Measurements from ENCODE around the gene GAPVD1.

GAPVD1 gene

GRCh38 chr9:125396799-125397198 lies 135.2 kb downstream of the GAPVD1 start:
- H3K36me3 ChIP-seq (ENCODE audit: insufficient read depth) = no peaks in the 10 kb centered on the region
- no peak overlapping the region for H3K27ac ChIP-seq
- TF ChIP-seq CTCF (conservative IDR thresholded peaks at IDR 0.05; ENCODE audit: low read depth, low read length) = no peak
- H3K27me3 ChIP-seq (ENCODE audit: insufficient read depth, low read depth) = no peaks in the 10 kb centered on the region
- H3K4me3 ChIP-seq (IDR thresholded peaks at IDR 0.05; ENCODE audit: insufficient read depth, low read depth, low read length) = no peak overlapping the region
- H3K4me2 ChIP-seq = no peak overlapping the region
- H3K79me2 ChIP-seq (ENCODE audit: insufficient read depth, low read depth) = no peaks in the 10 kb centered on the region
- H2AFZ ChIP-seq (ENCODE audit: low read depth) = no peak overlapping the region
- no peak overlapping the region for H3K9ac ChIP-seq
- H4K20me1 ChIP-seq (ENCODE audit: insufficient read depth) = no peaks in the 10 kb centered on the region
- no peaks in the 10 kb centered on the region for H3K4me1 ChIP-seq (ENCODE audit: low read depth, poor library complexity, severe bottlenecking)

GRCh38 chr9:125397736-125398135 lies 136.1 kb downstream of the GAPVD1 start:
- H3K4me1 ChIP-seq (ENCODE audit: low read depth, poor library complexity, severe bottlenecking) = no peaks in the 10 kb centered on the region
- H3K9ac ChIP-seq = no peak overlapping the region
- TF ChIP-seq CTCF (conservative IDR thresholded peaks at IDR 0.05; ENCODE audit: low read depth, low read length) = no peak
- no peak overlapping the region for H3K27ac ChIP-seq
- no peaks in the 10 kb centered on the region for H4K20me1 ChIP-seq (ENCODE audit: insufficient read depth)
- no peak overlapping the region for H3K4me3 ChIP-seq (IDR thresholded peaks at IDR 0.05; ENCODE audit: insufficient read depth, low read depth, low read length)
- H3K36me3 ChIP-seq (ENCODE audit: insufficient read depth) = no peaks in the 10 kb centered on the region
- H2AFZ ChIP-seq (ENCODE audit: low read depth) = no peak overlapping the region
- H3K79me2 ChIP-seq (ENCODE audit: insufficient read depth, low read depth) = no peaks in the 10 kb centered on the region
- H3K27me3 ChIP-seq (ENCODE audit: insufficient read depth, low read depth) = no peaks in the 10 kb centered on the region
- H3K4me2 ChIP-seq = no peak overlapping the region

GRCh38 chr9:125398243-125398642 lies 136.6 kb downstream of the GAPVD1 start:
- Histone ChIP-seq H3K9ac (no peak overlapping the region), H3K79me2 (ENCODE audit: insufficient read depth, low read depth) (no peaks in the 10 kb centered on the region), H3K4me1 (ENCODE audit: low read depth, poor library complexity, severe bottlenecking) (no peaks in the 10 kb centered on the region), H2AFZ (ENCODE audit: low read depth) (no peak overlapping the region), H3K36me3 (ENCODE audit: insufficient read depth) (no peaks in the 10 kb centered on the region), H3K27me3 (ENCODE audit: insufficient read depth, low read depth) (no peaks in the 10 kb centered on the region), H3K4me2 (no peak overlapping the region), H4K20me1 (ENCODE audit: insufficient read depth) (no peaks in the 10 kb centered on the region), H3K4me3 (IDR thresholded peaks at IDR 0.05; ENCODE audit: insufficient read depth, low read depth, low read length) (no peak overlapping the region), H3K27ac (no peak overlapping the region)
- no peak for TF ChIP-seq CTCF (conservative IDR thresholded peaks at IDR 0.05; ENCODE audit: low read depth, low read length)

- Histone ChIP-seq H3K9ac (no peak overlapping the region), H4K20me1 (ENCODE audit: insufficient read depth) (no peaks in the 10 kb centered on the region)
- no peak for TF ChIP-seq CTCF (conservative IDR thresholded peaks at IDR 0.05; ENCODE audit: low read depth, low read length)
Observed at GRCh38 chr9:125399165-125399564, 137.5 kb downstream of the GAPVD1 start.

More at GRCh38 chr9:125399165-125399564, 137.5 kb downstream of the GAPVD1 start:
- H3K4me1 ChIP-seq (ENCODE audit: low read depth, poor library complexity, severe bottlenecking) = no peaks in the 10 kb centered on the region
- H3K79me2 ChIP-seq (ENCODE audit: insufficient read depth, low read depth) = no peaks in the 10 kb centered on the region
- H3K27ac ChIP-seq = no peak overlapping the region
- H3K4me2 ChIP-seq = no peak overlapping the region
- H3K4me3 ChIP-seq (IDR thresholded peaks at IDR 0.05; ENCODE audit: insufficient read depth, low read depth, low read length) = no peak overlapping the region
- no peak overlapping the region for H2AFZ ChIP-seq (ENCODE audit: low read depth)
- H3K27me3 ChIP-seq (ENCODE audit: insufficient read depth, low read depth) = no peaks in the 10 kb centered on the region
- no peaks in the 10 kb centered on the region for H3K36me3 ChIP-seq (ENCODE audit: insufficient read depth)

All from KMS-11 (cell line).